OCI-LY7 (cell line): ENCODE data around the gene AMMECR1.

Source experiments
- CTCF ChIP-seq: fragments of 200-600 bp; sonication (generic); conservative IDR thresholded peaks from 2 replicates; pipeline ENCODE4 v1.5.1; 2014; ENCODE audit warnings: mild to moderate bottlenecking, antibody characterized with exemption, low read length, moderate library complexity, mixed read lengths
- EZH2phosphoT487 ChIP-seq: fragments of 200-600 bp; sonication (generic); IDR thresholded peaks from 2 replicates; pipeline ENCODE4 v1.6.1; 2018; ENCODE audit warnings: low read depth, borderline replicate concordance, mild to moderate bottlenecking, mixed run types, antibody characterized with exemption, low read length, moderate library complexity, mixed read lengths

- no peak for TF ChIP-seq EZH2phosphoT487
- no peak for TF ChIP-seq CTCF
Observed at GRCh38 chrX:110173192-110174175, 144.4 kb downstream of the AMMECR1 start.
